WTC11 (cell line): ENCODE data around the gene UBXN10.

Experiments
- CREB1 ChIP-seq: sonication (generic); formaldehyde crosslinking; IDR thresholded peaks from 2 replicates; pipeline ENCODE4 v1.8.0; 2023; ENCODE audit warnings: mild to moderate bottlenecking, missing genetic modification reagents
- ETV6 ChIP-seq: sonication (generic); formaldehyde crosslinking; IDR thresholded peaks from 2 replicates; pipeline ENCODE4 v1.8.1; 2022; ENCODE audit warnings: mild to moderate bottlenecking, missing genetic modification reagents
- KAT7 ChIP-seq: sonication (generic); formaldehyde crosslinking; IDR thresholded peaks from 2 replicates; pipeline ENCODE4 v1.8.1; 2023; ENCODE audit warnings: missing genetic modification reagents, mild to moderate bottlenecking, borderline replicate concordance
- MAX ChIP-seq: sonication (generic); formaldehyde crosslinking; IDR thresholded peaks from 2 replicates; pipeline ENCODE4 v1.8.0; 2022; ENCODE audit warnings: mild to moderate bottlenecking, missing genetic modification reagents
- ZNF263 ChIP-seq: sonication (generic); formaldehyde crosslinking; IDR thresholded peaks from 2 replicates; pipeline ENCODE4 v1.8.1; 2022; ENCODE audit warnings: low read depth, mild to moderate bottlenecking, moderate library complexity, missing genetic modification reagents
- TF ChIP-seq, protein P1 (sequence below): fragments of 250-450 bp; sonication (Bioruptor Pico); IDR thresholded peaks from 2 replicates; pipeline ENCODE4 v1.9.0; 2021; ENCODE audit warnings: moderate library complexity, mild to moderate bottlenecking, inconsistent platforms, borderline replicate concordance
- TF ChIP-seq, protein P2 (sequence below): fragments of 200-600 bp; IDR thresholded peaks from 2 replicates; pipeline ENCODE4 v1.8.0; 2022; ENCODE audit warnings: antibody characterized with exemption
- TF ChIP-seq, protein P3 (sequence below): sonication (generic); formaldehyde crosslinking; IDR thresholded peaks from 2 replicates; pipeline ENCODE4 v1.8.1; 2023; ENCODE audit warnings: mild to moderate bottlenecking, missing genetic modification reagents, moderate library complexity
- TF ChIP-seq, protein P4 (sequence below): sonication (generic); formaldehyde crosslinking; IDR thresholded peaks from 2 replicates; pipeline ENCODE4 v1.8.1; 2022; ENCODE audit warnings: missing genetic modification reagents, borderline replicate concordance

- TF ChIP-seq, protein P1, sequence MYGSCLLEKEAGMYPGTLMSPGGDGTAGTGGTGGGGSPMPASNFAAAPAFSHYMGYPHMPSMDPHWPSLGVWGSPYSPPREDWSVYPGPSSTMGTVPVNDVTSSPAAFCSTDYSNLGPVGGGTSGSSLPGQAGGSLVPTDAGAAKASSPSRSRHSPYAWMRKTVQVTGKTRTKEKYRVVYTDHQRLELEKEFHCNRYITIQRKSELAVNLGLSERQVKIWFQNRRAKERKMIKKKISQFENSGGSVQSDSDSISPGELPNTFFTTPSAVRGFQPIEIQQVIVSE (CRISPR knock-in tag): no peak
- TF ChIP-seq, protein P2, sequence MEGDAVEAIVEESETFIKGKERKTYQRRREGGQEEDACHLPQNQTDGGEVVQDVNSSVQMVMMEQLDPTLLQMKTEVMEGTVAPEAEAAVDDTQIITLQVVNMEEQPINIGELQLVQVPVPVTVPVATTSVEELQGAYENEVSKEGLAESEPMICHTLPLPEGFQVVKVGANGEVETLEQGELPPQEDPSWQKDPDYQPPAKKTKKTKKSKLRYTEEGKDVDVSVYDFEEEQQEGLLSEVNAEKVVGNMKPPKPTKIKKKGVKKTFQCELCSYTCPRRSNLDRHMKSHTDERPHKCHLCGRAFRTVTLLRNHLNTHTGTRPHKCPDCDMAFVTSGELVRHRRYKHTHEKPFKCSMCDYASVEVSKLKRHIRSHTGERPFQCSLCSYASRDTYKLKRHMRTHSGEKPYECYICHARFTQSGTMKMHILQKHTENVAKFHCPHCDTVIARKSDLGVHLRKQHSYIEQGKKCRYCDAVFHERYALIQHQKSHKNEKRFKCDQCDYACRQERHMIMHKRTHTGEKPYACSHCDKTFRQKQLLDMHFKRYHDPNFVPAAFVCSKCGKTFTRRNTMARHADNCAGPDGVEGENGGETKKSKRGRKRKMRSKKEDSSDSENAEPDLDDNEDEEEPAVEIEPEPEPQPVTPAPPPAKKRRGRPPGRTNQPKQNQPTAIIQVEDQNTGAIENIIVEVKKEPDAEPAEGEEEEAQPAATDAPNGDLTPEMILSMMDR: no peak
- no peak for TF ChIP-seq ETV6 (CRISPR knock-in tag)
- no peak for TF ChIP-seq MAX (CRISPR knock-in tag)
- TF ChIP-seq ZNF263: no peak
- no peak for TF ChIP-seq CREB1 (CRISPR knock-in tag)
- TF ChIP-seq, protein P3, sequence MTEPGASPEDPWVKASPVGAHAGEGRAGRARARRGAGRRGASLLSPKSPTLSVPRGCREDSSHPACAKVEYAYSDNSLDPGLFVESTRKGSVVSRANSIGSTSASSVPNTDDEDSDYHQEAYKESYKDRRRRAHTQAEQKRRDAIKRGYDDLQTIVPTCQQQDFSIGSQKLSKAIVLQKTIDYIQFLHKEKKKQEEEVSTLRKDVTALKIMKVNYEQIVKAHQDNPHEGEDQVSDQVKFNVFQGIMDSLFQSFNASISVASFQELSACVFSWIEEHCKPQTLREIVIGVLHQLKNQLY (CRISPR knock-in tag): no peak
- TF ChIP-seq, protein P4, sequence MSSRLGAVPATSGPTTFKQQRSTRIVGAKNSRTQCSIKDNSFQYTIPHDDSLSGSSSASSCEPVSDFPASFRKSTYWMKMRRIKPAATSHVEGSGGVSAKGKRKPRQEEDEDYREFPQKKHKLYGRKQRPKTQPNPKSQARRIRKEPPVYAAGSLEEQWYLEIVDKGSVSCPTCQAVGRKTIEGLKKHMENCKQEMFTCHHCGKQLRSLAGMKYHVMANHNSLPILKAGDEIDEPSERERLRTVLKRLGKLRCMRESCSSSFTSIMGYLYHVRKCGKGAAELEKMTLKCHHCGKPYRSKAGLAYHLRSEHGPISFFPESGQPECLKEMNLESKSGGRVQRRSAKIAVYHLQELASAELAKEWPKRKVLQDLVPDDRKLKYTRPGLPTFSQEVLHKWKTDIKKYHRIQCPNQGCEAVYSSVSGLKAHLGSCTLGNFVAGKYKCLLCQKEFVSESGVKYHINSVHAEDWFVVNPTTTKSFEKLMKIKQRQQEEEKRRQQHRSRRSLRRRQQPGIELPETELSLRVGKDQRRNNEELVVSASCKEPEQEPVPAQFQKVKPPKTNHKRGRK: no peak
- TF ChIP-seq KAT7 (CRISPR knock-in tag): no peak
Measured at GRCh38 chr1:20139776-20140612, 45.9 kb upstream of the UBXN10 start.
